ENCODE data around the gene TPSD1.

The TPSD1 gene

GRCh38 chr16:1273816-1274215, 17.9 kb downstream of the TPSD1 start:
- H4K8ac ChIP-seq (ENCODE audit: low read depth, low read length) = no peak overlapping the region

GRCh38 chr16:1274767-1275166, 18.9 kb downstream of the TPSD1 start:
- Histone ChIP-seq H3K9me3 (ENCODE audit: insufficient read depth, low read depth, low read length) (peaks cover 5% of the 10 kb centered on the region), H3K4me2 (ENCODE audit: low read length) (no peak overlapping the region), H4K12ac (ENCODE audit: low read depth, low read length) (no peak overlapping the region), H3K4me3 (ENCODE audit: low read depth, low read length) (no peak overlapping the region), H3K9ac (ENCODE audit: low read length) (no peak overlapping the region), H3K4ac (ENCODE audit: low read depth, low read length) (no peak overlapping the region), H2BK5ac (ENCODE audit: low read depth, low read length, poor library complexity) (no peak overlapping the region), H2AFZ (ENCODE audit: insufficient read depth, low read length, poor library complexity) (no peak overlapping the region), H2AK5ac (ENCODE audit: low read length) (no peak overlapping the region), H3K14ac (ENCODE audit: low read length) (no peak overlapping the region), H3K18ac (ENCODE audit: low read length) (no peak overlapping the region), H3K36me3 (ENCODE audit: control insufficient read depth in 1 of 2, insufficient read depth in 2 of 2, low read length in 2 of 2) (no peaks in the 10 kb centered on the region), H4K8ac (ENCODE audit: low read depth, low read length) (no peak overlapping the region), H2BK120ac (ENCODE audit: insufficient read depth, low read length, poor library complexity) (no peak overlapping the region), H3K27ac (ENCODE audit: low read depth, low read length) (no peak overlapping the region), H3K79me2 (ENCODE audit: control insufficient read depth, insufficient read depth, low read length, poor library complexity) (no peaks in the 10 kb centered on the region), H3K79me1 (ENCODE audit: low read length) (no peaks in the 10 kb centered on the region), H3K27me3 (ENCODE audit: insufficient read depth, low read length) (no peaks in the 10 kb centered on the region), H3K23ac (ENCODE audit: low read length) (no peak overlapping the region), H4K91ac (ENCODE audit: low read depth, low read length) (no peak overlapping the region), H3K4me1 (ENCODE audit: control insufficient read depth in 1 of 2, insufficient read depth in 2 of 2, low read length in 2 of 2) (no peaks in the 10 kb centered on the region), H2BK12ac (ENCODE audit: low read length) (no peak overlapping the region)
- no peak for DNase-seq
- no CpG with 5 or more reads among the region's 7 CpGs for WGBS (ENCODE audit: extremely low coverage, insufficient coverage, insufficient read length)

More at GRCh38 chr16:1273816-1274215, 17.9 kb downstream of the TPSD1 start:
- Histone ChIP-seq H4K91ac (ENCODE audit: low read depth, low read length) (no peak overlapping the region), H3K9me3 (ENCODE audit: insufficient read depth, low read depth, low read length) (peaks cover 3% of the 10 kb centered on the region), H3K4me1 (ENCODE audit: control insufficient read depth in 1 of 2, insufficient read depth in 2 of 2, low read length in 2 of 2) (no peaks in the 10 kb centered on the region), H3K27me3 (ENCODE audit: insufficient read depth, low read length) (no peaks in the 10 kb centered on the region), H3K9ac (ENCODE audit: low read length) (no peak overlapping the region), H3K79me1 (ENCODE audit: low read length) (no peaks in the 10 kb centered on the region), H3K14ac (ENCODE audit: low read length) (no peak overlapping the region), H3K18ac (ENCODE audit: low read length) (no peak overlapping the region), H2BK120ac (ENCODE audit: insufficient read depth, low read length, poor library complexity) (no peak overlapping the region), H3K4ac (ENCODE audit: low read depth, low read length) (no peak overlapping the region), H3K27ac (ENCODE audit: low read depth, low read length) (no peak overlapping the region), H3K23ac (ENCODE audit: low read length) (no peak overlapping the region), H2BK5ac (ENCODE audit: low read depth, low read length, poor library complexity) (no peak overlapping the region), H2AFZ (ENCODE audit: insufficient read depth, low read length, poor library complexity) (no peak overlapping the region), H3K4me3 (ENCODE audit: low read depth, low read length) (no peak overlapping the region), H4K12ac (ENCODE audit: low read depth, low read length) (no peak overlapping the region), H2AK5ac (ENCODE audit: low read length) (no peak overlapping the region), H3K4me2 (ENCODE audit: low read length) (no peak overlapping the region), H3K79me2 (ENCODE audit: control insufficient read depth, insufficient read depth, low read length, poor library complexity) (no peaks in the 10 kb centered on the region), H3K36me3 (ENCODE audit: control insufficient read depth in 1 of 2, insufficient read depth in 2 of 2, low read length in 2 of 2) (no peaks in the 10 kb centered on the region), H2BK12ac (ENCODE audit: low read length) (no peak overlapping the region)
- DNase-seq = no peak
- WGBS (ENCODE audit: extremely low coverage, insufficient coverage, insufficient read length) = no CpG with 5 or more reads among the region's 15 CpGs

- no peak overlapping the region for H2AFZ ChIP-seq (ENCODE audit: insufficient read depth, low read length, poor library complexity)
- no peak overlapping the region for H3K4me3 ChIP-seq (ENCODE audit: low read depth, low read length)
- no peaks in the 10 kb centered on the region for H3K27me3 ChIP-seq (ENCODE audit: insufficient read depth, low read length)
- H3K9me3 ChIP-seq (ENCODE audit: insufficient read depth, low read depth, low read length) = peaks cover 5% of the 10 kb centered on the region
- H2BK120ac ChIP-seq (ENCODE audit: insufficient read depth, low read length, poor library complexity) = no peak overlapping the region
- no peak overlapping the region for H3K18ac ChIP-seq (ENCODE audit: low read length)
- H2BK5ac ChIP-seq (ENCODE audit: low read depth, low read length, poor library complexity) = no peak overlapping the region
- no peak overlapping the region for H4K12ac ChIP-seq (ENCODE audit: low read depth, low read length)
- H3K79me2 ChIP-seq (ENCODE audit: control insufficient read depth, insufficient read depth, low read length, poor library complexity) = no peaks in the 10 kb centered on the region
- H3K36me3 ChIP-seq (ENCODE audit: control insufficient read depth in 1 of 2, insufficient read depth in 2 of 2, low read length in 2 of 2) = no peaks in the 10 kb centered on the region
- no peaks in the 10 kb centered on the region for H3K79me1 ChIP-seq (ENCODE audit: low read length)
- no peak for DNase-seq
- H4K8ac ChIP-seq (ENCODE audit: low read depth, low read length) = no peak overlapping the region
- no peak overlapping the region for H2BK12ac ChIP-seq (ENCODE audit: low read length)
- no peak overlapping the region for H3K14ac ChIP-seq (ENCODE audit: low read length)
- no peaks in the 10 kb centered on the region for H3K4me1 ChIP-seq (ENCODE audit: control insufficient read depth in 1 of 2, insufficient read depth in 2 of 2, low read length in 2 of 2)
- no peak overlapping the region for H3K4ac ChIP-seq (ENCODE audit: low read depth, low read length)
- H3K27ac ChIP-seq (ENCODE audit: low read depth, low read length) = no peak overlapping the region
- H3K9ac ChIP-seq (ENCODE audit: low read length) = no peak overlapping the region
- H2AK5ac ChIP-seq (ENCODE audit: low read length) = no peak overlapping the region
- H3K23ac ChIP-seq (ENCODE audit: low read length) = no peak overlapping the region
- H4K91ac ChIP-seq (ENCODE audit: low read depth, low read length) = no peak overlapping the region
- no CpG with 5 or more reads among the region's 30 CpGs for WGBS (ENCODE audit: extremely low coverage, insufficient coverage, insufficient read length)
- H3K4me2 ChIP-seq (ENCODE audit: low read length) = no peak overlapping the region
These were observed 20.1 kb downstream of the TPSD1 start for GRCh38 chr16:1275791-1276579.

- Histone ChIP-seq H3K4me2 (ENCODE audit: low read length) (no peak overlapping the region), H3K4me1 (ENCODE audit: control insufficient read depth in 1 of 2, insufficient read depth in 2 of 2, low read length in 2 of 2) (no peaks in the 10 kb centered on the region), H3K4ac (ENCODE audit: low read depth, low read length) (no peak overlapping the region), H2BK120ac (ENCODE audit: insufficient read depth, low read length, poor library complexity) (no peak overlapping the region), H3K79me1 (ENCODE audit: low read length) (no peaks in the 10 kb centered on the region), H2AK5ac (ENCODE audit: low read length) (no peak overlapping the region), H4K91ac (ENCODE audit: low read depth, low read length) (no peak overlapping the region), H4K12ac (ENCODE audit: low read depth, low read length) (no peak overlapping the region), H2BK12ac (ENCODE audit: low read length) (no peak overlapping the region), H3K14ac (ENCODE audit: low read length) (no peak overlapping the region), H4K8ac (ENCODE audit: low read depth, low read length) (no peak overlapping the region), H2AFZ (ENCODE audit: insufficient read depth, low read length, poor library complexity) (no peak overlapping the region), H3K4me3 (ENCODE audit: low read depth, low read length) (no peak overlapping the region), H2BK5ac (ENCODE audit: low read depth, low read length, poor library complexity) (no peak overlapping the region), H3K9me3 (ENCODE audit: insufficient read depth, low read depth, low read length) (peaks cover 2% of the 10 kb centered on the region), H3K9ac (ENCODE audit: low read length) (no peak overlapping the region), H3K27ac (ENCODE audit: low read depth, low read length) (no peak overlapping the region), H3K79me2 (ENCODE audit: control insufficient read depth, insufficient read depth, low read length, poor library complexity) (no peaks in the 10 kb centered on the region), H3K18ac (ENCODE audit: low read length) (no peak overlapping the region), H3K36me3 (ENCODE audit: control insufficient read depth in 1 of 2, insufficient read depth in 2 of 2, low read length in 2 of 2) (no peaks in the 10 kb centered on the region), H3K27me3 (ENCODE audit: insufficient read depth, low read length) (no peaks in the 10 kb centered on the region), H3K23ac (ENCODE audit: low read length) (no peak overlapping the region)
- no peak for DNase-seq
- no CpG with 5 or more reads among the region's 14 CpGs for WGBS (ENCODE audit: extremely low coverage, insufficient coverage, insufficient read length)
These were observed 20.7 kb downstream of the TPSD1 start for GRCh38 chr16:1276580-1276878.

Measured in trophoblast cell (in vitro differentiated cells and primary cell).